Activated T-helper 1 cell treated with anti-CD3 and anti-CD28 coated beads, Interleukin-12 subunit alpha, Interleukin-12 subunit beta, Interleukin-2, Interleukin-4 antibody, amounts not matched to agents 30 ng/mL and 10 ng/mL and 1 ng/mL, durations not matched to agents 14 hours and 24 hours and 36 hours (primary cell): Measurements from ENCODE around the gene NRCAM. TPM values are rescaled to one million over a fixed set of nuclear protein-coding genes. Genes with fewer than 3 reads are reported as not detected.

Experiments
- DNase-seq: peaks from one replicate; pipeline ENCODE4 v3.0.0; 2021; ENCODE audit warnings: low spot score
- H3K27ac Mint-ChIP-seq: one replicate; pipeline ENCODE4 v1.8.0; 2021; ENCODE audit warnings: mild to moderate bottlenecking, mixed read lengths
- H3K27me3 Mint-ChIP-seq: one replicate; pipeline ENCODE4 v1.8.0; 2022; ENCODE audit warnings: mild to moderate bottlenecking, moderate library complexity, mixed read lengths; ENCODE audit not compliant: insufficient read depth
- H3K36me3 Mint-ChIP-seq: one replicate; pipeline ENCODE4 v1.8.0; 2021; ENCODE audit warnings: low read depth, mixed read lengths
- H3K4me1 Mint-ChIP-seq: one replicate; pipeline ENCODE4 v1.8.0; 2021; ENCODE audit warnings: low read depth, mixed read lengths
- H3K4me3 Mint-ChIP-seq: one replicate; pipeline ENCODE4 v1.8.0; 2021; ENCODE audit warnings: mild to moderate bottlenecking, moderate library complexity, mixed read lengths
- H3K9me3 Mint-ChIP-seq: one replicate; pipeline ENCODE4 v1.8.0; 2021; ENCODE audit warnings: mixed read lengths
- intact Hi-C: fragments of 100-400 bp; cut with micrococcal nuclease; formaldehyde crosslinking; loops from one replicate; pipeline ENCODE4 v1.15.1; 2024
- total RNA-seq: library from RNA; stranded (reverse); gene quantifications from 2 replicates; pipeline ENCODE4 v1.2.3, GENCODE V29; 2022

The NRCAM gene
- total RNA-seq, 1 donor from 2014 or later: 0.21 TPM

GRCh38 chr7:108210796-108211195 is 245.4 kb downstream of the NRCAM start:
- DNase-seq: no peak
- Mint-ChIP-seq H3K27me3 (no peaks in the 10 kb centered on the region), H3K4me3 (no peak overlapping the region), H3K9me3 (no peaks in the 10 kb centered on the region), H3K36me3 (no peaks in the 10 kb centered on the region), H3K27ac (no peak overlapping the region), H3K4me1 (peaks cover 5% of the 10 kb centered on the region)
- intact Hi-C loops: no loop called here

- no peak overlapping the region for H3K4me3 Mint-ChIP-seq
- no peaks in the 10 kb centered on the region for H3K36me3 Mint-ChIP-seq
- intact Hi-C loops: no loop called here
- no peak for DNase-seq
- H3K27me3 Mint-ChIP-seq: peaks cover 1% of the 10 kb centered on the region
- H3K9me3 Mint-ChIP-seq: no peaks in the 10 kb centered on the region
- no peak overlapping the region for H3K27ac Mint-ChIP-seq
- H3K4me1 Mint-ChIP-seq: no peaks in the 10 kb centered on the region
These were observed 250.9 kb downstream of the NRCAM start for GRCh38 chr7:108205311-108205710.

GRCh38 chr7:108204281-108204796 is 251.9 kb downstream of the NRCAM start:
- Mint-ChIP-seq H3K9me3 (no peaks in the 10 kb centered on the region), H3K27ac (no peak overlapping the region), H3K27me3 (peaks cover 1% of the 10 kb centered on the region), H3K4me3 (no peak overlapping the region), H3K4me1 (no peaks in the 10 kb centered on the region), H3K36me3 (no peaks in the 10 kb centered on the region)
- intact Hi-C loops: no loop called here
- DNase-seq: no peak

- H3K9me3 Mint-ChIP-seq: no peaks in the 10 kb centered on the region
- no peak overlapping the region for H3K4me3 Mint-ChIP-seq
- H3K4me1 Mint-ChIP-seq: no peaks in the 10 kb centered on the region
- H3K36me3 Mint-ChIP-seq: no peaks in the 10 kb centered on the region
- DNase-seq: no peak
- peaks cover 2% of the 10 kb centered on the region for H3K27me3 Mint-ChIP-seq
- H3K27ac Mint-ChIP-seq: no peak overlapping the region
- intact Hi-C loops: no loop called here
These were observed 252.7 kb downstream of the NRCAM start for GRCh38 chr7:108203537-108203936.

- H3K27ac Mint-ChIP-seq: no peak overlapping the region
- H3K27me3 Mint-ChIP-seq: peaks cover 4% of the 10 kb centered on the region
- H3K4me1 Mint-ChIP-seq: no peaks in the 10 kb centered on the region
- H3K9me3 Mint-ChIP-seq: no peaks in the 10 kb centered on the region
- intact Hi-C loops: no loop called here
- no peak overlapping the region for H3K4me3 Mint-ChIP-seq
- no peak for DNase-seq
- H3K36me3 Mint-ChIP-seq: no peaks in the 10 kb centered on the region
These were observed 253.5 kb downstream of the NRCAM start for GRCh38 chr7:108202743-108203142.

- H3K4me1 Mint-ChIP-seq: no peaks in the 10 kb centered on the region
- intact Hi-C loops: no loop called here
These were observed 254.5 kb downstream of the NRCAM start for GRCh38 chr7:108201766-108202165.

GRCh38 chr7:108200326-108200725 is 255.9 kb downstream of the NRCAM start:
- no peak overlapping the region for H3K4me3 Mint-ChIP-seq
- no peaks in the 10 kb centered on the region for H3K9me3 Mint-ChIP-seq
- H3K36me3 Mint-ChIP-seq: no peaks in the 10 kb centered on the region
- no peak overlapping the region for H3K27ac Mint-ChIP-seq
- no peaks in the 10 kb centered on the region for H3K4me1 Mint-ChIP-seq
- H3K27me3 Mint-ChIP-seq: peaks cover 4% of the 10 kb centered on the region
- intact Hi-C loops: no loop called here
- DNase-seq: no peak

More at GRCh38 chr7:108201766-108202165, 254.5 kb downstream of the NRCAM start:
- no peaks in the 10 kb centered on the region for H3K9me3 Mint-ChIP-seq
- no peaks in the 10 kb centered on the region for H3K36me3 Mint-ChIP-seq
- peaks cover 4% of the 10 kb centered on the region for H3K27me3 Mint-ChIP-seq
- no peak for DNase-seq
- H3K27ac Mint-ChIP-seq: no peak overlapping the region
- H3K4me3 Mint-ChIP-seq: no peak overlapping the region

- DNase-seq: no peak
- intact Hi-C loops: no loop called here
- H3K36me3 Mint-ChIP-seq: no peaks in the 10 kb centered on the region
- no peak overlapping the region for H3K27ac Mint-ChIP-seq
- H3K27me3 Mint-ChIP-seq: peaks cover 4% of the 10 kb centered on the region
- H3K4me3 Mint-ChIP-seq: no peak overlapping the region
- no peaks in the 10 kb centered on the region for H3K9me3 Mint-ChIP-seq
- H3K4me1 Mint-ChIP-seq: no peaks in the 10 kb centered on the region
These were observed 258.7 kb downstream of the NRCAM start for GRCh38 chr7:108197371-108198091.

GRCh38 chr7:108196004-108196403 is 260.2 kb downstream of the NRCAM start:
- peaks cover 4% of the 10 kb centered on the region for H3K27me3 Mint-ChIP-seq
- no peak overlapping the region for H3K4me3 Mint-ChIP-seq
- intact Hi-C loops: no loop called here
- no peaks in the 10 kb centered on the region for H3K4me1 Mint-ChIP-seq
- no peak for DNase-seq
- no peaks in the 10 kb centered on the region for H3K36me3 Mint-ChIP-seq
- H3K9me3 Mint-ChIP-seq: no peaks in the 10 kb centered on the region
- H3K27ac Mint-ChIP-seq: no peak overlapping the region

- H3K4me3 Mint-ChIP-seq: no peak overlapping the region
These were observed 262.4 kb downstream of the NRCAM start for GRCh38 chr7:108193594-108194498.

GRCh38 chr7:108190891-108191290 is 265.3 kb downstream of the NRCAM start:
- Mint-ChIP-seq H3K36me3 (no peaks in the 10 kb centered on the region), H3K4me1 (no peaks in the 10 kb centered on the region), H3K27me3 (no peaks in the 10 kb centered on the region), H3K9me3 (peaks cover 3% of the 10 kb centered on the region), H3K27ac (no peak overlapping the region), H3K4me3 (no peak overlapping the region)
- no peak for DNase-seq
- intact Hi-C loops: no loop called here

More at GRCh38 chr7:108193594-108194498, 262.4 kb downstream of the NRCAM start:
- no peak for DNase-seq
- H3K27me3 Mint-ChIP-seq: peaks cover 3% of the 10 kb centered on the region
- H3K27ac Mint-ChIP-seq: no peak overlapping the region
- intact Hi-C loops: no loop called here
- H3K9me3 Mint-ChIP-seq: no peaks in the 10 kb centered on the region
- no peaks in the 10 kb centered on the region for H3K36me3 Mint-ChIP-seq
- no peaks in the 10 kb centered on the region for H3K4me1 Mint-ChIP-seq

GRCh38 chr7:108189733-108190388 is 266.4 kb downstream of the NRCAM start:
- Mint-ChIP-seq H3K27ac (no peak overlapping the region), H3K4me1 (no peaks in the 10 kb centered on the region), H3K9me3 (peaks cover 3% of the 10 kb centered on the region), H3K36me3 (no peaks in the 10 kb centered on the region), H3K4me3 (no peak overlapping the region), H3K27me3 (no peaks in the 10 kb centered on the region)
- no peak for DNase-seq
- intact Hi-C loops: no loop called here

GRCh38 chr7:108188724-108189123 is 267.5 kb downstream of the NRCAM start:
- H3K4me1 Mint-ChIP-seq: no peaks in the 10 kb centered on the region
- H3K4me3 Mint-ChIP-seq: no peak overlapping the region
- peaks cover 3% of the 10 kb centered on the region for H3K9me3 Mint-ChIP-seq
- no peaks in the 10 kb centered on the region for H3K36me3 Mint-ChIP-seq
- intact Hi-C loops: no loop called here
- H3K27ac Mint-ChIP-seq: no peak overlapping the region
- H3K27me3 Mint-ChIP-seq: no peaks in the 10 kb centered on the region
- no peak for DNase-seq
